ENCODE measurements around the gene MFSD6. TPM values are rescaled to one million over a fixed set of nuclear protein-coding genes. Genes with fewer than 3 reads are reported as not detected.
A peak's percentile ranks its signal among the peaks of the same experiment; 100 is the strongest.

MFSD6 gene
- total RNA-seq, 1 experiment from 2014 or later = 4.7 TPM

DNA sequence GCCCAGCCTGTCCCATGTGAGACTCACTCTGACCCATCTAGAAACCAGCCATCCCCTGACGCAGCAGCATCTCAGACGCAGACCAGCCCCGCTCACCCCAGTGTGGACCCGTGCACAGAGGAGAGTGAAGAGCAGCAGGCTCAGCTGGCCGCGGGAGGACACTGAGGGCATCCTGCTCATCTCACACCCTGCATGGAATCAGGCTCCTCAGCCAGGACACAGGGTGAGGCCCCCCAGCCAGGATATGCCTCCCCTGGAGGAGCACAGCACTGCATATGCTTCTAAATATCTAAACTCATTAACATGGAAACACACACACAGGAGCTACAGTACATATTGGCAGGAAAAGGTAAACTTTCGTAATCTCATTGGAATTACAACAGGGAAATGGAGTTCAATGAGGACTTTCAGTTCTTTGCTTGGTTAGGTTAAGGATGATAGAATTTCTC, 91.9 kb downstream of the MFSD6 start:
- Mint-ChIP-seq H3K4me3 (no peak overlapping the region), H3K36me3 (no peaks in the 10 kb centered on the region), H3K9me3 (no peaks in the 10 kb centered on the region), H3K27me3 (ENCODE audit: low read depth) (no peaks in the 10 kb centered on the region), H3K27ac (peak overlapping the region; percentile 59), H3K4me1 (peaks cover 12% of the 10 kb centered on the region)
- TF ChIP-seq TP53 (CRISPR knock-in tag; IDR thresholded peaks at IDR 0.05) = no peak
- TF ChIP-seq, protein P1, sequence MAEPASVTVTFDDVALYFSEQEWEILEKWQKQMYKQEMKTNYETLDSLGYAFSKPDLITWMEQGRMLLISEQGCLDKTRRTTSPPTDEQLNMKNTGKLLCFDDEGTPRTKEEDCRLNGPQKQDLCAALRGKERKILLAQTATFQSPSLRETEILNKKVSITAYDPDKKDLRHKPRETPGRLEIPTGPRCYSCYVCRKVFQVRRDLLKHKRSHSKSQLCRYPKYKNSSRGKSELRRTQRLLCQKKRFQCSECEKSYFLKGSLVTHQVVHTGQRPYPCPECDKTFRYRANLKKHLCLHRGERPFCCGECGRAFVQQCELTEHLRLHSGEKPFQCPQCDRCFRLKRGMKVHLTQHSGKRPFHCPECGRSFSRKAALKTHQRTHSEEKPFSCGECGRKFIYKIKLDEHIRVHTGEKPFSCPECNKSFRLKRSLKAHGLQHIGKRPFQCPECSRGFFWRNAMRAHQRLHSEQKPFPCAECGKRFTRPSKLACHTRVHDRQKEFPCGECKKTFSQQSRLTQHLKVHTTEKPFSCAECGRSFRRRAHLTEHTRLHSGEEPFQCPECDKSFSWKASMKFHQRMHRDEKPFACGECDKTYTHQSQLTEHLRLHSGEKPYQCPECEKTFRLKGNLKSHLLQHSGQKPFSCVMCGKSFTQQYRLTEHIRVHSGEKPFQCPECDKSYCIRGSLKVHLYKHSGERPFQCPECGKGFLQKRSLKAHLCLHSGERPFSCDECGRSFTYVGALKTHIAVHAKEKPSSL (CRISPR knock-in tag; conservative IDR thresholded peaks at IDR 0.05) = no peak
- TF ChIP-seq ZNF121 (CRISPR knock-in tag; IDR thresholded peaks at IDR 0.05) = no peak
- TF ChIP-seq, protein P2, sequence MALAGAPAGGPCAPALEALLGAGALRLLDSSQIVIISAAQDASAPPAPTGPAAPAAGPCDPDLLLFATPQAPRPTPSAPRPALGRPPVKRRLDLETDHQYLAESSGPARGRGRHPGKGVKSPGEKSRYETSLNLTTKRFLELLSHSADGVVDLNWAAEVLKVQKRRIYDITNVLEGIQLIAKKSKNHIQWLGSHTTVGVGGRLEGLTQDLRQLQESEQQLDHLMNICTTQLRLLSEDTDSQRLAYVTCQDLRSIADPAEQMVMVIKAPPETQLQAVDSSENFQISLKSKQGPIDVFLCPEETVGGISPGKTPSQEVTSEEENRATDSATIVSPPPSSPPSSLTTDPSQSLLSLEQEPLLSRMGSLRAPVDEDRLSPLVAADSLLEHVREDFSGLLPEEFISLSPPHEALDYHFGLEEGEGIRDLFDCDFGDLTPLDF (CRISPR knock-in tag; IDR thresholded peaks at IDR 0.05) = no peak
- TF ChIP-seq, protein P3, sequence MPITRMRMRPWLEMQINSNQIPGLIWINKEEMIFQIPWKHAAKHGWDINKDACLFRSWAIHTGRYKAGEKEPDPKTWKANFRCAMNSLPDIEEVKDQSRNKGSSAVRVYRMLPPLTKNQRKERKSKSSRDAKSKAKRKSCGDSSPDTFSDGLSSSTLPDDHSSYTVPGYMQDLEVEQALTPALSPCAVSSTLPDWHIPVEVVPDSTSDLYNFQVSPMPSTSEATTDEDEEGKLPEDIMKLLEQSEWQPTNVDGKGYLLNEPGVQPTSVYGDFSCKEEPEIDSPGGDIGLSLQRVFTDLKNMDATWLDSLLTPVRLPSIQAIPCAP (CRISPR knock-in tag; IDR thresholded peaks at IDR 0.05) = no peak
- TF ChIP-seq, protein P4, sequence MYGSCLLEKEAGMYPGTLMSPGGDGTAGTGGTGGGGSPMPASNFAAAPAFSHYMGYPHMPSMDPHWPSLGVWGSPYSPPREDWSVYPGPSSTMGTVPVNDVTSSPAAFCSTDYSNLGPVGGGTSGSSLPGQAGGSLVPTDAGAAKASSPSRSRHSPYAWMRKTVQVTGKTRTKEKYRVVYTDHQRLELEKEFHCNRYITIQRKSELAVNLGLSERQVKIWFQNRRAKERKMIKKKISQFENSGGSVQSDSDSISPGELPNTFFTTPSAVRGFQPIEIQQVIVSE (CRISPR knock-in tag; IDR thresholded peaks at IDR 0.05; ENCODE audit: borderline replicate concordance) = no peak
- TF ChIP-seq, protein P5, sequence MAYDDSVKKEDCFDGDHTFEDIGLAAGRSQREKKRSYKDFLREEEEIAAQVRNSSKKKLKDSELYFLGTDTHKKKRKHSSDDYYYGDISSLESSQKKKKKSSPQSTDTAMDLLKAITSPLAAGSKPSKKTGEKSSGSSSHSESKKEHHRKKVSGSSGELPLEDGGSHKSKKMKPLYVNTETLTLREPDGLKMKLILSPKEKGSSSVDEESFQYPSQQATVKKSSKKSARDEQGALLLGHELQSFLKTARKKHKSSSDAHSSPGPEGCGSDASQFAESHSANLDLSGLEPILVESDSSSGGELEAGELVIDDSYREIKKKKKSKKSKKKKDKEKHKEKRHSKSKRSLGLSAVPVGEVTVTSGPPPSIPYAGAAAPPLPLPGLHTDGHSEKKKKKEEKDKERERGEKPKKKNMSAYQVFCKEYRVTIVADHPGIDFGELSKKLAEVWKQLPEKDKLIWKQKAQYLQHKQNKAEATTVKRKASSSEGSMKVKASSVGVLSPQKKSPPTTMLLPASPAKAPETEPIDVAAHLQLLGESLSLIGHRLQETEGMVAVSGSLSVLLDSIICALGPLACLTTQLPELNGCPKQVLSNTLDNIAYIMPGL (CRISPR knock-in tag; IDR thresholded peaks at IDR 0.05) = no peak
- TF ChIP-seq, protein P6, sequence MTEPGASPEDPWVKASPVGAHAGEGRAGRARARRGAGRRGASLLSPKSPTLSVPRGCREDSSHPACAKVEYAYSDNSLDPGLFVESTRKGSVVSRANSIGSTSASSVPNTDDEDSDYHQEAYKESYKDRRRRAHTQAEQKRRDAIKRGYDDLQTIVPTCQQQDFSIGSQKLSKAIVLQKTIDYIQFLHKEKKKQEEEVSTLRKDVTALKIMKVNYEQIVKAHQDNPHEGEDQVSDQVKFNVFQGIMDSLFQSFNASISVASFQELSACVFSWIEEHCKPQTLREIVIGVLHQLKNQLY (CRISPR knock-in tag; IDR thresholded peaks at IDR 0.05) = no peak
- TF ChIP-seq CREB1 (CRISPR knock-in tag; IDR thresholded peaks at IDR 0.05) = no peak
- no peak for TF ChIP-seq FOXK1 (CRISPR knock-in tag; IDR thresholded peaks at IDR 0.05)
- no peak for TF ChIP-seq RELA (CRISPR knock-in tag; IDR thresholded peaks at IDR 0.05; ENCODE audit: borderline replicate concordance)
- ATAC-seq (peak; percentile 87), DNase-seq (ENCODE audit: low spot score) (peak; percentile 12)
- ChIA-PET CTCF (no interaction called here), POLR2A (no interaction called here)

DNA sequence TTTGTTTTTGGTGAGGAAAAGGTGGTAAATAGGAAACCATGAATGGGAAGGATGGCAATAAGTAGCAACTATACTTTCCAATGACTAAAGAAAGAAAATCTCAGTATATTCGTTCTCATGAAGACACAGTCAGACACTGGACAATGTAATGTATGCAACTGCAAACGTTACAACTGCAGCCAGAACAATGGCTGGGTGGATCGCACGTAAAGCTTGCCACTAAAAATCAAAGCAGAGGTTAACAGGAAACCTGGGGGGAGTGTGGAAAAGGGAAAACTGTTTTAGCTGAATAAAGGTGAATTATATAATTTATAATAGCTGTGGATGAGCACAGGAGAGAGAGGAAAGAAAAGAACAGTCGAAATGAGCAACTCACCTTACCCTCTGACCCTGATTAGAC, 93.1 kb downstream of the MFSD6 start:
- Mint-ChIP-seq H3K27me3 (ENCODE audit: low read depth) (no peaks in the 10 kb centered on the region), H3K4me3 (no peak overlapping the region), H3K4me1 (peaks cover 12% of the 10 kb centered on the region), H3K27ac (no peak overlapping the region), H3K9me3 (no peaks in the 10 kb centered on the region), H3K36me3 (no peaks in the 10 kb centered on the region)
- ChIA-PET POLR2A (no interaction called here), CTCF (no interaction called here)
- TF ChIP-seq ZNF416 (CRISPR knock-in tag; IDR thresholded peaks at IDR 0.05) (no peak), RORB (CRISPR knock-in tag; IDR thresholded peaks at IDR 0.05) (no peak), FOXJ3 (CRISPR knock-in tag; IDR thresholded peaks at IDR 0.05; ENCODE audit: borderline replicate concordance) (no peak), ZNF219 (CRISPR knock-in tag; IDR thresholded peaks at IDR 0.05; ENCODE audit: borderline replicate concordance) (no peak), MYBL2 (CRISPR knock-in tag; IDR thresholded peaks at IDR 0.05) (no peak)
- TF ChIP-seq, protein P7, sequence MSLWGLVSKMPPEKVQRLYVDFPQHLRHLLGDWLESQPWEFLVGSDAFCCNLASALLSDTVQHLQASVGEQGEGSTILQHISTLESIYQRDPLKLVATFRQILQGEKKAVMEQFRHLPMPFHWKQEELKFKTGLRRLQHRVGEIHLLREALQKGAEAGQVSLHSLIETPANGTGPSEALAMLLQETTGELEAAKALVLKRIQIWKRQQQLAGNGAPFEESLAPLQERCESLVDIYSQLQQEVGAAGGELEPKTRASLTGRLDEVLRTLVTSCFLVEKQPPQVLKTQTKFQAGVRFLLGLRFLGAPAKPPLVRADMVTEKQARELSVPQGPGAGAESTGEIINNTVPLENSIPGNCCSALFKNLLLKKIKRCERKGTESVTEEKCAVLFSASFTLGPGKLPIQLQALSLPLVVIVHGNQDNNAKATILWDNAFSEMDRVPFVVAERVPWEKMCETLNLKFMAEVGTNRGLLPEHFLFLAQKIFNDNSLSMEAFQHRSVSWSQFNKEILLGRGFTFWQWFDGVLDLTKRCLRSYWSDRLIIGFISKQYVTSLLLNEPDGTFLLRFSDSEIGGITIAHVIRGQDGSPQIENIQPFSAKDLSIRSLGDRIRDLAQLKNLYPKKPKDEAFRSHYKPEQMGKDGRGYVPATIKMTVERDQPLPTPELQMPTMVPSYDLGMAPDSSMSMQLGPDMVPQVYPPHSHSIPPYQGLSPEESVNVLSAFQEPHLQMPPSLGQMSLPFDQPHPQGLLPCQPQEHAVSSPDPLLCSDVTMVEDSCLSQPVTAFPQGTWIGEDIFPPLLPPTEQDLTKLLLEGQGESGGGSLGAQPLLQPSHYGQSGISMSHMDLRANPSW (CRISPR knock-in tag; conservative IDR thresholded peaks at IDR 0.05; ENCODE audit: low read depth) = no peak
- DNase-seq (ENCODE audit: low spot score) = no peak
- ATAC-seq = no peak
